PFSK-1 (cell line): Measurements from ENCODE around the gene FGD4.

Source experiments
- POLR2AphosphoS5 ChIP-seq: IDR thresholded peaks from 2 replicates; pipeline ENCODE4 v1.6.1; 2012; ENCODE audit warnings: low read depth, mild to moderate bottlenecking, control low read depth, low read length, moderate library complexity
- TAF1 ChIP-seq: IDR thresholded peaks from 2 replicates; pipeline ENCODE4 v1.6.1; 2012; ENCODE audit warnings: low read length, control low read depth, borderline replicate concordance; ENCODE audit not compliant: insufficient read depth
- TF ChIP-seq, protein P1 (sequence below), 2 experiments: IDR thresholded peaks; 2 replicates each; pipeline versions ENCODE4 v1.6.1 to v1.8.0; 2011 to 2012; ENCODE audit warnings: low read depth in 2 of 2, low read length in 2 of 2, control low read depth in 1 of 2, inconsistent platforms in 1 of 2, mild to moderate bottlenecking in 1 of 2, moderate library complexity in 1 of 2; ENCODE audit not compliant: insufficient read depth in 1 of 2

DNA sequence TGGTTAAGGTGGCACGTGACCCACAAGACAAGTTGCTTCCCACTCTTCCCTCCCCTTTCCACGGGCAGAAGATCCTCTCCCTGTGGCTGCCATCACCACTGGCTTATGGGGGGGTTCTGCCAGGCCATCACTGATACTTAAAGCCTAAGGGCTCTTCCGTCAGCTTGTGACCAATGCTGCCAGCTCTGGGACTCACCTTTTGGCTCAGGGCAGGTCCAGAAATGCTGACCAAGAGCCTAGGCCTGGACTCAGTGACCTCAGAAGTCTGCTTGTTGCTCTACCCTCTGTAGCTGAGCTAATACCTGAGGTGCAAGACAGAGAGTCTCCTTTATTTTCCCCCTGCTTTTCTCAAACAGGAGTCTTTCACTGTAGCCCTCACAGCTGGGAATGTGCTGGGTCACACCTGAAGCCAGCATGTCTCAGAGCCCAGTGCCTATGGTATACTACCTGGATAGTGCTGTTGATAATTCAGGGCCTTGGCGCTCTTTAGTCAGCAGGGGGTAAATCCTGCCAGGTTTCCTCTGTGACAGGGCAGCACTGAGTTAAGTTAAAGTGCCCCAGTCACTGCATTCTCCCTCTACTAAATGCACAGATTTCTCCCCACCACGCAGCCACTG is 19.7 kb downstream of the FGD4 start:
- TF ChIP-seq POLR2AphosphoS5: no peak
- TF ChIP-seq, protein P1, sequence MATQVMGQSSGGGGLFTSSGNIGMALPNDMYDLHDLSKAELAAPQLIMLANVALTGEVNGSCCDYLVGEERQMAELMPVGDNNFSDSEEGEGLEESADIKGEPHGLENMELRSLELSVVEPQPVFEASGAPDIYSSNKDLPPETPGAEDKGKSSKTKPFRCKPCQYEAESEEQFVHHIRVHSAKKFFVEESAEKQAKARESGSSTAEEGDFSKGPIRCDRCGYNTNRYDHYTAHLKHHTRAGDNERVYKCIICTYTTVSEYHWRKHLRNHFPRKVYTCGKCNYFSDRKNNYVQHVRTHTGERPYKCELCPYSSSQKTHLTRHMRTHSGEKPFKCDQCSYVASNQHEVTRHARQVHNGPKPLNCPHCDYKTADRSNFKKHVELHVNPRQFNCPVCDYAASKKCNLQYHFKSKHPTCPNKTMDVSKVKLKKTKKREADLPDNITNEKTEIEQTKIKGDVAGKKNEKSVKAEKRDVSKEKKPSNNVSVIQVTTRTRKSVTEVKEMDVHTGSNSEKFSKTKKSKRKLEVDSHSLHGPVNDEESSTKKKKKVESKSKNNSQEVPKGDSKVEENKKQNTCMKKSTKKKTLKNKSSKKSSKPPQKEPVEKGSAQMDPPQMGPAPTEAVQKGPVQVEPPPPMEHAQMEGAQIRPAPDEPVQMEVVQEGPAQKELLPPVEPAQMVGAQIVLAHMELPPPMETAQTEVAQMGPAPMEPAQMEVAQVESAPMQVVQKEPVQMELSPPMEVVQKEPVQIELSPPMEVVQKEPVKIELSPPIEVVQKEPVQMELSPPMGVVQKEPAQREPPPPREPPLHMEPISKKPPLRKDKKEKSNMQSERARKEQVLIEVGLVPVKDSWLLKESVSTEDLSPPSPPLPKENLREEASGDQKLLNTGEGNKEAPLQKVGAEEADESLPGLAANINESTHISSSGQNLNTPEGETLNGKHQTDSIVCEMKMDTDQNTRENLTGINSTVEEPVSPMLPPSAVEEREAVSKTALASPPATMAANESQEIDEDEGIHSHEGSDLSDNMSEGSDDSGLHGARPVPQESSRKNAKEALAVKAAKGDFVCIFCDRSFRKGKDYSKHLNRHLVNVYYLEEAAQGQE (IDR thresholded peaks at IDR 0.05; ENCODE audit: insufficient read depth in 1 of 2, low read depth in 2 of 2, low read length in 2 of 2): no peak
- no peak for TF ChIP-seq TAF1
